ENCODE results near the gene MYO10. TPM values are rescaled to one million over a fixed set of nuclear protein-coding genes. Genes with fewer than 3 reads are reported as not detected.

The MYO10 gene
- total RNA-seq, 6 donors from 2014 or later, result 31.9 to 135 (median 57.7) TPM

- Histone ChIP-seq H3K36me3 (peaks cover 0 to 6% (median 0%) of the 10 kb centered on the region in 4 donors), H3K9me3 (no peaks in the 10 kb centered on the region), H3K27ac (peak overlapping the region in 2 of 4 donors; percentile 19 to 49), H3K4me1 (peaks cover 0 to 9% (median 2%) of the 10 kb centered on the region in 4 donors), H3K4me3 (no peak overlapping the region), H3K27me3 (no peaks in the 10 kb centered on the region)
- WGBS, 2 donors, result 84 to 88% methylated on average over 12 to 13 of the region's 13 CpGs
- DNase-seq (no peak), ATAC-seq (ENCODE audit: low FRiP score in 2 of 2) (no peak)
- TF ChIP-seq POLR2AphosphoS5 (IDR thresholded peaks at IDR 0.05), result no peak
- no peak for TF ChIP-seq EP300 (IDR thresholded peaks at IDR 0.05)
- TF ChIP-seq CTCF (IDR thresholded peaks at IDR 0.05), result no peak
- TF ChIP-seq POLR2A (IDR thresholded peaks at IDR 0.05), result no peak
These were observed 143.4 kb downstream of the MYO10 start for GRCh38 chr5:16792598-16793275.

DNA sequence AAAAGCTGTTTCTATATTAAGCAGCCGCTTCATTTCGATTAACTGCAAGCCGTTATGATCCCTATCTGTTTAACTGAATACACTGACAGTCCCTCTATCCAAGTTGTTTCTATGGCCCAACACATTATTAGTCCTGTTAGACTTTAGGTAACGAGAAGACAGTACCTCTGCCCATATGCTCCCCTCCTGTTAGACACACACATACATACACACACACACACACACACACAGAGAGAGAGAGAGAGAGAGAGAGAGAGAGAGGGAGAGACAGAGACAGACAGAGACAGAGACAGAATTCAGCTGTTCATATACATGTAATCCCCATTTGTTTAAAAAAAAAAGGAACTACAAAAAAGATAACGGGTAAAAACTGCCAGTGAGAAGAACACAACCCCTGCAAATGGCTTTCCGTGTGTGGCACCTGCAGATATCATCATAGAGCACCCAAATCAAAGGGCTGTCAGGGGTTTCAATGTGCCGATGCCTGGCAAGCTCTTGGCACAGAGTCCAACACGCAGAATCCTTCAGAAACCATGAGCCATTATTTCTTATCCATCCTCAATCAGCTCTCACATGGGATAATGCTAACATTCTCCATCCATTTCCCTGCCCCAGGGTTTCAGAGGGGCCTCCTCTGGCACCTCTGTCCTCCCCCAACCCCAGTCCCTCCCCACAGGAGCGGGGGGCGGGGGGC is 144.0 kb downstream of the MYO10 start:
- H3K36me3 ChIP-seq, result peaks cover 0 to 6% (median 0%) of the 10 kb centered on the region in 4 donors
- H3K4me3 ChIP-seq, result no peak overlapping the region
- H3K9me3 ChIP-seq, result no peaks in the 10 kb centered on the region
- H3K4me1 ChIP-seq, result peaks cover 0 to 9% (median 2%) of the 10 kb centered on the region in 4 donors
- TF ChIP-seq CTCF (IDR thresholded peaks at IDR 0.05) (no peak), EP300 (IDR thresholded peaks at IDR 0.05) (no peak)
- DNase-seq (no peak), ATAC-seq (ENCODE audit: low FRiP score in 2 of 2) (no peak)
- H3K27ac ChIP-seq, result peak overlapping the region in 2 of 4 donors; percentile 19 to 49
- H3K27me3 ChIP-seq, result no peaks in the 10 kb centered on the region
- 63 to 67% methylated on average over 9 to 10 of the region's 10 CpGs for WGBS, 2 donors

DNA sequence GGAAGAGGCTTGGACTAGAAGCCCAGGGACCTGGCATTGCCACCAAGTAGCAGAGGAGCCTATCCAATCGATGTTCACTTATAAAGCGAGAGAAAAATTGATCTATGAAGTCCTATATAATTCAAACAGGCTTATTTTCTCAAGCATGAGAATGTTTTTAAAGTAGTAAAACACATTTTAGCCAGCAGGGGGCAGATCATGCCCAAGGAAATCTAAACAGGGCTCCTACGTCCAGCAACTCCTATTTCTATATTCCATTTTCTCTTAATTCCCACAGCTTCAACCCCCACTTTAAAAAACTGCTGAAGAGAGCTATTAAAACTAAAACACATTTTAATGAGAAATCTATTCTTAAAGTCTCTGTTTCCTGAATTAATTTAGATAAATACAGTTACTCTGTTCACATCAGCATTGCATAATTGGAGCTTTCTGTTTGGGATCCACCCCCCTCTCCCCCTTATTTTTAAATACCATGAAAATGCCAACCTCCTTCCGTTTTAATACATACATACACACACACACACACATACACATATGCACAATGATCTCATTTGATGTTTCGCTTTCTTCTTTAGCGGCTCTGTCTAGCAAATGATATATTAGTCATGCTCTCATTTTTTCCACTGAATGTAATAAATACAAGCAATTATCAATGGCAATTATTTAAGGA is 144.9 kb downstream of the MYO10 start:
- ATAC-seq (ENCODE audit: low FRiP score in 2 of 2) (peak in 1 of 2 donors; percentile 61), DNase-seq (no peak)
- TF ChIP-seq POLR2AphosphoS5 (IDR thresholded peaks at IDR 0.05), result no peak
- no peak for TF ChIP-seq POLR2A (IDR thresholded peaks at IDR 0.05)
- TF ChIP-seq CTCF (IDR thresholded peaks at IDR 0.05), result peak; percentile 38 to 75 (median 59)
- TF ChIP-seq EP300 (IDR thresholded peaks at IDR 0.05), result no peak
- Histone ChIP-seq H3K36me3 (peaks cover 0 to 6% (median 0%) of the 10 kb centered on the region in 4 donors), H3K4me1 (peaks cover 0 to 9% (median 2%) of the 10 kb centered on the region in 4 donors), H3K27ac (no peak overlapping the region), H3K27me3 (no peaks in the 10 kb centered on the region), H3K9me3 (no peaks in the 10 kb centered on the region), H3K4me3 (no peak overlapping the region)
- 23 to 25% methylated on average over 6 of the region's 6 CpGs for WGBS, 2 donors

DNA sequence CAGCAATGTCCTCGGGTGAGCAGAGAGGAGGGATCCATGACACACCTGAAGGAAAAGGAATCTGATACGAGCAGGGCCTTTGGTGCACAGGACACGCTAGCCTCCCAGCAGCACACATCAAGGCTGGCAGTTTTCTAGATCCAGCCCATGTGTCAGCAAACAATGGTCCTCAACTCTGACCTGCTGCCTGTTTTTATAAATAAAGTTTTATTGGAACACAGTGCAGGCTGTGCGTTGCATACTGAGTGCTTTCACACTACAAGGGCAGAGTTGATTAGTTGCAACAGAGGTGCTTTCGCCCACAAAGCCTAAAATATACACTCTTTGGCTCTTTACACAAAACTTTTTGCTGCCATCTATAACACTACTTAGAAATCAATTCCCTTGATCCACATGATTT is 147.1 kb downstream of the MYO10 start:
- no peak for ATAC-seq (ENCODE audit: low FRiP score in 2 of 2)
- Histone ChIP-seq H3K36me3 (peaks cover 0 to 3% (median 0%) of the 10 kb centered on the region in 4 donors), H3K27ac (no peak overlapping the region), H3K9me3 (no peaks in the 10 kb centered on the region), H3K4me3 (no peak overlapping the region), H3K4me1 (peaks cover 0 to 9% (median 2%) of the 10 kb centered on the region in 4 donors), H3K27me3 (no peaks in the 10 kb centered on the region)
- WGBS, 2 donors, result 71 to 93% methylated on average over 5 of the region's 5 CpGs
- no peak for TF ChIP-seq POLR2AphosphoS5 (IDR thresholded peaks at IDR 0.05)
- no peak for TF ChIP-seq CTCF (IDR thresholded peaks at IDR 0.05)
- TF ChIP-seq POLR2A (IDR thresholded peaks at IDR 0.05), result no peak
- TF ChIP-seq EP300 (IDR thresholded peaks at IDR 0.05), result no peak
- no peak for DNase-seq

Data from upper lobe of left lung (tissue), 6 donors.